Natural killer cell (primary cell): ENCODE data around the gene HOXB1. TPM values are rescaled to one million over a fixed set of nuclear protein-coding genes. Genes with fewer than 3 reads are reported as not detected.

Experiments
- ATAC-seq, 3 donors: fragments of 150-1000 bp in 2 of 3; fragments of 200-7000 bp in 1 of 3; cut with Tn5 transposase; 1 replicate in 1 of 3; 2 replicates in 2 of 3; pipeline ENCODE4 v1.10.0; 2021; ENCODE audit warnings: mild to moderate bottlenecking in 2 of 3, moderate library complexity in 2 of 3
- DNase-seq, 2 donors: peaks; one replicate each; pipeline versions ENCODE4 v3.0.0 to v3.0.0-alpha.2; 2013 to 2021; ENCODE audit warnings: mixed read lengths in 1 of 2
- H3K27ac ChIP-seq: one replicate; pipeline ENCODE4 v1.5.1; 2013; ENCODE audit warnings: mild to moderate bottlenecking, low read length
- H3K27me3 ChIP-seq: one replicate; pipeline ENCODE4 v1.6.1; 2013; ENCODE audit warnings: low read length; ENCODE audit not compliant: control insufficient read depth, insufficient read depth
- H3K36me3 ChIP-seq: one replicate; pipeline ENCODE4 v1.6.1; 2013; ENCODE audit warnings: low read length; ENCODE audit not compliant: control insufficient read depth, insufficient read depth
- H3K4me1 ChIP-seq: one replicate; pipeline ENCODE4 v1.6.1; 2013; ENCODE audit warnings: low read length; ENCODE audit not compliant: control insufficient read depth, insufficient read depth
- H3K4me3 ChIP-seq: one replicate; pipeline ENCODE4 v1.5.1; 2013; ENCODE audit warnings: low read length
- H3K9me3 ChIP-seq: one replicate; pipeline ENCODE4 v1.6.1; 2013; ENCODE audit warnings: low read length; ENCODE audit not compliant: control insufficient read depth, insufficient read depth
- H3K27ac Mint-ChIP-seq, 2 donors: one replicate each; pipeline ENCODE4 v1.8.0; 2022; ENCODE audit warnings: mild to moderate bottlenecking in 2 of 2, mixed read lengths in 2 of 2, moderate library complexity in 1 of 2
- H3K27me3 Mint-ChIP-seq, 2 donors: one replicate each; pipeline ENCODE4 v1.8.0; 2022; ENCODE audit warnings: low read depth in 2 of 2, mixed read lengths in 2 of 2
- H3K36me3 Mint-ChIP-seq: one replicate; pipeline ENCODE4 v1.8.0; 2022; ENCODE audit warnings: mixed read lengths
- H3K4me1 Mint-ChIP-seq, 2 donors: one replicate each; pipeline ENCODE4 v1.8.0; 2022; ENCODE audit warnings: mixed read lengths in 2 of 2
- H3K4me3 Mint-ChIP-seq: one replicate; pipeline ENCODE4 v1.8.0; 2022; ENCODE audit warnings: mild to moderate bottlenecking, moderate library complexity, mixed read lengths
- H3K9me3 Mint-ChIP-seq, 2 donors: one replicate each; pipeline ENCODE4 v1.8.0; 2022; ENCODE audit warnings: mixed read lengths in 2 of 2
- CTCF ChIP-seq: fragments of 200-600 bp; IDR thresholded peaks from one replicate; pipeline ENCODE4 v1.8.0; 2022; ENCODE audit warnings: antibody characterized with exemption
- WGBS: methylation state at CpG from one replicate; pipeline ENCODE4 v1.1.7; 2013; ENCODE audit warnings: missing lambda C conversion rate; ENCODE audit not compliant: insufficient coverage; 5-methylcytosine and 5-hydroxymethylcytosine counted together
- intact Hi-C: fragments of 100-400 bp; cut with micrococcal nuclease; formaldehyde crosslinking; loops from one replicate; pipeline ENCODE4 v1.14.2; 2022
- total RNA-seq, 4 donors: library from RNA; stranded (reverse); fragments of 120-200 nt in 1 of 4; gene quantifications; one replicate each; pipeline versions ENCODE4 v1.2.3 to v1.2.4, GENCODE V29; 2013 to 2022

Gene HOXB1
- total RNA-seq, 3 donors from 2014 or later (not counting 1 experiment from before 2014, with no cell fraction given): not detected

- Mint-ChIP-seq H3K27me3 (peaks cover 37 to 45% of the 10 kb centered on the region in 2 donors), H3K4me3 (no peak overlapping the region), H3K36me3 (no peaks in the 10 kb centered on the region), H3K9me3 (no peaks in the 10 kb centered on the region), H3K27ac (no peak overlapping the region), H3K4me1 (peaks cover 12 to 17% of the 10 kb centered on the region in 2 donors)
- Histone ChIP-seq H3K4me1 (no peaks in the 10 kb centered on the region), H3K27ac (no peak overlapping the region), H3K4me3 (no peak overlapping the region), H3K36me3 (no peaks in the 10 kb centered on the region), H3K9me3 (no peaks in the 10 kb centered on the region), H3K27me3 (no peaks in the 10 kb centered on the region)
- intact Hi-C loops: no loop called here
- WGBS: 100% methylated on average over 1 of the region's 3 CpGs
- DNase-seq (no peak), ATAC-seq (no peak)
- no peak for TF ChIP-seq CTCF
These were observed 14.6 kb downstream of the HOXB1 start for GRCh38 chr17:48515925-48516900.

GRCh38 chr17:48514477-48514876, 16.3 kb downstream of the HOXB1 start:
- no peaks in the 10 kb centered on the region for H3K9me3 ChIP-seq
- ATAC-seq (no peak), DNase-seq (no peak)
- H3K4me1 Mint-ChIP-seq: peaks cover 19 to 23% of the 10 kb centered on the region in 2 donors
- H3K27me3 ChIP-seq: no peaks in the 10 kb centered on the region
- no peaks in the 10 kb centered on the region for H3K9me3 Mint-ChIP-seq
- no peak overlapping the region for H3K4me3 Mint-ChIP-seq
- peaks cover 31 to 38% of the 10 kb centered on the region in 2 donors for H3K27me3 Mint-ChIP-seq
- no peak overlapping the region for H3K27ac ChIP-seq
- H3K36me3 ChIP-seq: no peaks in the 10 kb centered on the region
- no peak overlapping the region for H3K27ac Mint-ChIP-seq
- TF ChIP-seq CTCF: no peak
- intact Hi-C loops: no loop called here
- WGBS: 90% methylated on average over 1 of the region's 2 CpGs
- H3K4me1 ChIP-seq: no peaks in the 10 kb centered on the region
- H3K36me3 Mint-ChIP-seq: no peaks in the 10 kb centered on the region
- no peak overlapping the region for H3K4me3 ChIP-seq

GRCh38 chr17:48513666-48514455, 16.9 kb downstream of the HOXB1 start:
- Mint-ChIP-seq H3K36me3 (no peaks in the 10 kb centered on the region), H3K27me3 (peaks cover 30 to 38% of the 10 kb centered on the region in 2 donors), H3K4me3 (no peak overlapping the region), H3K9me3 (no peaks in the 10 kb centered on the region), H3K4me1 (peaks cover 19 to 23% of the 10 kb centered on the region in 2 donors), H3K27ac (no peak overlapping the region)
- Histone ChIP-seq H3K4me1 (no peaks in the 10 kb centered on the region), H3K27me3 (no peaks in the 10 kb centered on the region), H3K9me3 (no peaks in the 10 kb centered on the region), H3K36me3 (no peaks in the 10 kb centered on the region), H3K4me3 (no peak overlapping the region), H3K27ac (no peak overlapping the region)
- intact Hi-C loops: no loop called here
- 86% methylated on average over 4 of the region's 6 CpGs for WGBS
- TF ChIP-seq CTCF: no peak
- DNase-seq (no peak), ATAC-seq (no peak)
